Activated CD8-positive, alpha-beta memory T cell treated with anti-CD3 and anti-CD28 coated beads for 24 hours (primary cell): ENCODE measurements around the gene TSPAN9.

ENCODE experiments used
- DNase-seq: peaks from one replicate; pipeline ENCODE4 v3.0.0-alpha.2; 2020

TSPAN9 gene

GRCh38 chr12:3323002-3323685 lies 246.0 kb downstream of the TSPAN9 start:
- DNase-seq = no peak

GRCh38 chr12:3325736-3326135 lies 248.6 kb downstream of the TSPAN9 start:
- no peak for DNase-seq

- DNase-seq = no peak
These were observed 249.1 kb downstream of the TSPAN9 start for GRCh38 chr12:3326156-3326849.

GRCh38 chr12:3326850-3327780 lies 249.9 kb downstream of the TSPAN9 start:
- DNase-seq = no peak

- no peak for DNase-seq
These were observed 250.9 kb downstream of the TSPAN9 start for GRCh38 chr12:3328081-3328480.

GRCh38 chr12:3328571-3328970 lies 251.4 kb downstream of the TSPAN9 start:
- DNase-seq = no peak

- no peak for DNase-seq
These were observed 252.2 kb downstream of the TSPAN9 start for GRCh38 chr12:3329361-3329760.

GRCh38 chr12:3330976-3331510 lies 253.9 kb downstream of the TSPAN9 start:
- DNase-seq = no peak

GRCh38 chr12:3332188-3332587 lies 255.0 kb downstream of the TSPAN9 start:
- no peak for DNase-seq

- DNase-seq = no peak
These were observed 256.4 kb downstream of the TSPAN9 start for GRCh38 chr12:3333583-3333982.

GRCh38 chr12:3333991-3334391 lies 256.8 kb downstream of the TSPAN9 start:
- DNase-seq = no peak

- DNase-seq = no peak
These were observed 257.9 kb downstream of the TSPAN9 start for GRCh38 chr12:3335078-3335487.
